HepG2 (cell line): ENCODE data around the gene RFX2. TPM values are rescaled to one million over a fixed set of nuclear protein-coding genes. Genes with fewer than 3 reads are reported as not detected.

ENCODE experiments used
- AGO2 ChIP-seq: fragments of 200-400 bp; formaldehyde crosslinking; optimal IDR thresholded peaks from 2 replicates; pipeline ENCODE3; 2017; ENCODE audit warnings: mild to moderate bottlenecking, low read depth, low read length, moderate library complexity
- CSRNP1 ChIP-seq: sonication (generic); formaldehyde crosslinking; IDR thresholded peaks from 2 replicates; pipeline ENCODE4 v1.8.1; 2023; ENCODE audit warnings: mild to moderate bottlenecking, missing genetic modification reagents
- E2F5 ChIP-seq: sonication (generic); formaldehyde crosslinking; conservative IDR thresholded peaks from 2 replicates; pipeline ENCODE4 v1.4.0; 2020; ENCODE audit warnings: missing genetic modification reagents
- IRF9 ChIP-seq: sonication (generic); formaldehyde crosslinking; IDR thresholded peaks from 2 replicates; pipeline ENCODE4 v1.8.0; 2022; ENCODE audit warnings: missing genetic modification reagents, mild to moderate bottlenecking, borderline replicate concordance
- MXD3 ChIP-seq: IDR thresholded peaks from 2 replicates; pipeline ENCODE4 v1.6.1; 2016; ENCODE audit warnings: mild to moderate bottlenecking, missing biosample characterization, missing genetic modification reagents
- SKI ChIP-seq: fragments of 450-650 bp; IDR thresholded peaks from one replicate; pipeline ENCODE4 v1.6.1; 2018; ENCODE audit warnings: mild to moderate bottlenecking; ENCODE audit not compliant: partially characterized antibody
- TRIM22 ChIP-seq: fragments of 450-650 bp; IDR thresholded peaks from 2 replicates; pipeline ENCODE4 v1.6.1; 2017
- YEATS4 ChIP-seq: sonication (generic); formaldehyde crosslinking; IDR thresholded peaks from 2 replicates; pipeline ENCODE4 v1.4.0; 2020; ENCODE audit warnings: missing genetic modification reagents, borderline replicate concordance
- ZNF160 ChIP-seq: sonication (generic); formaldehyde crosslinking; IDR thresholded peaks from 2 replicates; pipeline ENCODE4 v1.8.0; 2022; ENCODE audit warnings: mild to moderate bottlenecking, inconsistent platforms, missing genetic modification reagents
- ZNF17 ChIP-seq: sonication (generic); formaldehyde crosslinking; IDR thresholded peaks from 2 replicates; pipeline ENCODE4 v1.5.0; 2020; ENCODE audit warnings: mild to moderate bottlenecking, missing genetic modification reagents
- ZNF382 ChIP-seq: sonication (generic); formaldehyde crosslinking; IDR thresholded peaks from 2 replicates; pipeline ENCODE4 v1.5.0; 2020; ENCODE audit warnings: missing genetic modification reagents, mild to moderate bottlenecking, borderline replicate concordance
- ZNF407 ChIP-seq: sonication (generic); formaldehyde crosslinking; IDR thresholded peaks from one replicate; pipeline ENCODE4 v1.5.1; 2020; ENCODE audit warnings: mild to moderate bottlenecking, missing genetic modification reagents; ENCODE audit errors: not compliant biosample characterization
- polyA plus RNA-seq, 8 experiments: library from polyadenylated mRNA; depleted of rRNA in 3 of 8; stranded (reverse) in 7 of 8; unstranded in 1 of 8; fragments of >200 nt; fragmentation: Illumina TruSeq in 4 of 8; extraction: Trizol in 4 of 8; gene quantifications; 2 replicates each; pipeline versions ENCODE4 v1.2.1 to v1.2.3, GENCODE V29; 2011 to 2016; ENCODE audit warnings: low read depth in 4 of 8, missing spikeins in 1 of 8, mixed read lengths in 1 of 8; ENCODE audit not compliant: insufficient read depth in 1 of 8
- total RNA-seq, 5 experiments: library from RNA; depleted of rRNA; stranded (reverse); fragments of >200 nt; fragmentation: Illumina TruSeq; extraction: Trizol; gene quantifications; 2 replicates each; pipeline ENCODE4 v1.2.3, GENCODE V29; 2016; ENCODE audit warnings: low read depth in 1 of 5

Gene RFX2
- total and polyA plus RNA-seq, 2 of the 13 experiments (the other 11 are each of a cell fraction or from before 2014, with no cell fraction given), result 2.8 to 3.3 TPM

GRCh38 chr19:5961969-5962945, 148.0 kb downstream of the RFX2 start (continued):
- TF ChIP-seq ZNF407 (CRISPR knock-in tag) (no peak), ZNF160 (CRISPR knock-in tag) (0 out of 2 replicates have a peak, but pooled peaks have one; percentile 73), IRF9 (CRISPR knock-in tag) (peak; percentile 77; the same call in 1 of the 2 replicates), E2F5 (CRISPR knock-in tag) (no peak; the same call in 1 of the 2 replicates), TRIM22 (no peak), ZNF382 (CRISPR knock-in tag) (no peak), SKI (peak; percentile 74), MXD3 (CRISPR knock-in tag) (peak; percentile 46; the same call in 1 of the 2 replicates), ZNF17 (CRISPR knock-in tag) (peak; percentile 67; the same call in 1 of the 2 replicates), CSRNP1 (CRISPR knock-in tag) (peak; percentile 95), AGO2 (no peak), YEATS4 (CRISPR knock-in tag) (peak; percentile 60; the same call in 1 of the 2 replicates)
